ENCODE measurements around the gene MXRA7.
A peak's percentile ranks its signal among the peaks of the same experiment; 100 is the strongest.
"Not testable (repeated sequence)": the region's sequence is repeated elsewhere in the genome, so short reads cannot be mapped to it uniquely, and the experiment has no call there.

Gene MXRA7

GRCh38 chr17:76735586-76736348 is 25.0 kb upstream of the MXRA7 start:
- no peak for DNase-seq

GRCh38 chr17:76735006-76735405 is 24.2 kb upstream of the MXRA7 start:
- DNase-seq = no peak

- no peak for DNase-seq
Observed at GRCh38 chr17:76734080-76734840, 23.5 kb upstream of the MXRA7 start.

- no peak for DNase-seq
Observed at GRCh38 chr17:76733618-76733957, 22.8 kb upstream of the MXRA7 start.

- no peak for DNase-seq
Observed at GRCh38 chr17:76732734-76733617, 22.2 kb upstream of the MXRA7 start.

GRCh38 chr17:76731800-76732733 is 21.3 kb upstream of the MXRA7 start:
- DNase-seq = not testable (repeated sequence)

GRCh38 chr17:76727745-76728456 is 17.1 kb upstream of the MXRA7 start:
- DNase-seq = no peak

GRCh38 chr17:76726776-76727718 is 16.3 kb upstream of the MXRA7 start, which contains the start of gene METTL23:
METTL23 (plus strand) TSS chr17:76726839; CDS start chr17:76729711, 2,872 bp downstream.
- DNase-seq = peak; percentile 71

GRCh38 chr17:76726231-76726775 is 15.5 kb upstream of the MXRA7 start, which contains the start of gene JMJD6:
JMJD6 (minus strand) TSS chr17:76726606; CDS start chr17:76726475, 131 bp downstream.
- peak; percentile 86 to 87 for DNase-seq

- DNase-seq = peak; percentile 59 to 67
Observed at GRCh38 chr17:76725580-76726230, 14.9 kb upstream of the MXRA7 start.

GRCh38 chr17:76723812-76724211 is 13.0 kb upstream of the MXRA7 start:
- no peak for DNase-seq

- DNase-seq = not testable (repeated sequence)
Observed at GRCh38 chr17:76722977-76723376, 12.2 kb upstream of the MXRA7 start.

GRCh38 chr17:76722279-76722678 is 11.5 kb upstream of the MXRA7 start:
- DNase-seq = no peak

GRCh38 chr17:76721463-76721862 is 10.7 kb upstream of the MXRA7 start:
- no peak for DNase-seq

- DNase-seq = no peak
Observed at GRCh38 chr17:76720941-76721340, 10.2 kb upstream of the MXRA7 start.

- no peak for DNase-seq
Observed at GRCh38 chr17:76720211-76720610, 9.4 kb upstream of the MXRA7 start.

- no peak for DNase-seq
Observed at GRCh38 chr17:76718516-76718915, 7.8 kb upstream of the MXRA7 start.

- no peak for DNase-seq
Observed at GRCh38 chr17:76716839-76717215, 6.1 kb upstream of the MXRA7 start.

- no peak for DNase-seq
Observed at GRCh38 chr17:76716146-76716838, 5.5 kb upstream of the MXRA7 start.
